ENCODE results near the gene RETREG1. TPM values are rescaled to one million over a fixed set of nuclear protein-coding genes. Genes with fewer than 3 reads are reported as not detected.
A peak's percentile ranks its signal among the peaks of the same experiment; 100 is the strongest.
"Not testable (repeated sequence)": the region's sequence is repeated elsewhere in the genome, so short reads cannot be mapped to it uniquely, and the experiment has no call there.

Gene RETREG1
- total RNA-seq, 6 donors from 2014 or later, result 17.6 to 50.2 (median 28.3) TPM

- Histone ChIP-seq H3K27me3 (no peaks in the 10 kb centered on the region), H3K4me1 (no peaks in the 10 kb centered on the region), H3K9me3 (no peaks in the 10 kb centered on the region), H3K36me3 (no peaks in the 10 kb centered on the region), H3K27ac (no peak overlapping the region), H3K4me3 (no peak overlapping the region)
- WGBS, 2 donors, result 85 to 89% methylated on average over 1 of the region's 1 CpG
- ATAC-seq (ENCODE audit: low FRiP score in 2 of 2) (no peak), DNase-seq (no peak)
- TF ChIP-seq POLR2AphosphoS5 (IDR thresholded peaks at IDR 0.05) (no peak), CTCF (IDR thresholded peaks at IDR 0.05) (no peak), EP300 (IDR thresholded peaks at IDR 0.05) (no peak), POLR2A (IDR thresholded peaks at IDR 0.05) (no peak)
Measured at GRCh38 chr5:16437977-16438376, 178.8 kb downstream of the RETREG1 start.

- not testable (repeated sequence) for H3K27ac ChIP-seq; H3K9me3 ChIP-seq; ATAC-seq (ENCODE audit: low FRiP score in 2 of 2); H3K4me3 ChIP-seq; H3K36me3 ChIP-seq; H3K27me3 ChIP-seq; H3K4me1 ChIP-seq
- WGBS, 2 donors, result 95 to 100% methylated on average over 2 to 20 of the region's 28 CpGs
- peak in 1 of 2 donors; percentile 67 for DNase-seq
Measured at GRCh38 chr5:16436065-16436682, 180.6 kb downstream of the RETREG1 start.

- ATAC-seq (ENCODE audit: low FRiP score in 2 of 2) (no peak), DNase-seq (no peak)
- Histone ChIP-seq H3K9me3 (no peaks in the 10 kb centered on the region), H3K4me1 (no peaks in the 10 kb centered on the region), H3K27ac (no peak overlapping the region), H3K4me3 (no peak overlapping the region), H3K27me3 (no peaks in the 10 kb centered on the region), H3K36me3 (no peaks in the 10 kb centered on the region)
- 59 to 73% methylated on average over 2 of the region's 2 CpGs for WGBS, 2 donors
- TF ChIP-seq POLR2A (IDR thresholded peaks at IDR 0.05) (no peak), POLR2AphosphoS5 (IDR thresholded peaks at IDR 0.05) (no peak), CTCF (IDR thresholded peaks at IDR 0.05) (no peak), EP300 (IDR thresholded peaks at IDR 0.05) (no peak)
Measured at GRCh38 chr5:16431490-16431889, 185.3 kb downstream of the RETREG1 start.

- Histone ChIP-seq H3K4me1 (no peaks in the 10 kb centered on the region), H3K4me3 (no peak overlapping the region), H3K27me3 (no peaks in the 10 kb centered on the region), H3K36me3 (no peaks in the 10 kb centered on the region), H3K27ac (no peak overlapping the region), H3K9me3 (no peaks in the 10 kb centered on the region)
- DNase-seq (no peak), ATAC-seq (ENCODE audit: low FRiP score in 2 of 2) (no peak)
- TF ChIP-seq EP300 (IDR thresholded peaks at IDR 0.05), result no peak
- no peak for TF ChIP-seq POLR2A (IDR thresholded peaks at IDR 0.05)
- no peak for TF ChIP-seq POLR2AphosphoS5 (IDR thresholded peaks at IDR 0.05)
- no peak for TF ChIP-seq CTCF (IDR thresholded peaks at IDR 0.05)
- WGBS, 2 donors, result 90 to 91% methylated on average over 7 of the region's 7 CpGs
Measured at GRCh38 chr5:16430349-16431089, 186.3 kb downstream of the RETREG1 start.

- H3K36me3 ChIP-seq, result no peaks in the 10 kb centered on the region
- DNase-seq (no peak), ATAC-seq (ENCODE audit: low FRiP score in 2 of 2) (no peak)
- H3K27me3 ChIP-seq, result no peaks in the 10 kb centered on the region
- no peak overlapping the region for H3K4me3 ChIP-seq
- WGBS, 2 donors, result 81 to 92% methylated on average over 4 of the region's 4 CpGs
- no peak for TF ChIP-seq EP300 (IDR thresholded peaks at IDR 0.05)
- H3K4me1 ChIP-seq, result no peaks in the 10 kb centered on the region
- H3K9me3 ChIP-seq, result no peaks in the 10 kb centered on the region
- no peak overlapping the region for H3K27ac ChIP-seq
Measured at GRCh38 chr5:16428359-16428758, 188.4 kb downstream of the RETREG1 start.

- Histone ChIP-seq H3K27me3 (no peaks in the 10 kb centered on the region), H3K36me3 (no peaks in the 10 kb centered on the region), H3K9me3 (no peaks in the 10 kb centered on the region), H3K4me3 (no peak overlapping the region), H3K27ac (no peak overlapping the region), H3K4me1 (no peaks in the 10 kb centered on the region)
- 53 to 60% methylated on average over 11 of the region's 11 CpGs for WGBS, 2 donors
- DNase-seq (no peak), ATAC-seq (ENCODE audit: low FRiP score in 2 of 2) (no peak)
- no peak for TF ChIP-seq POLR2A (IDR thresholded peaks at IDR 0.05)
- TF ChIP-seq POLR2AphosphoS5 (IDR thresholded peaks at IDR 0.05), result no peak
- no peak for TF ChIP-seq EP300 (IDR thresholded peaks at IDR 0.05)
- no peak for TF ChIP-seq CTCF (IDR thresholded peaks at IDR 0.05)
Measured at GRCh38 chr5:16427587-16427986, 189.2 kb downstream of the RETREG1 start.
